ENCODE measurements around the gene HOXA1. TPM values are rescaled to one million over a fixed set of nuclear protein-coding genes. Genes with fewer than 3 reads are reported as not detected.

Gene HOXA1
- total RNA-seq, 1 donor from 2014 or later: not detected

- H3K4me3 Mint-ChIP-seq (ENCODE audit: unreplicated experiment): no peak overlapping the region
- H3K27me3 Mint-ChIP-seq (ENCODE audit: unreplicated experiment): peaks cover 45% of the 10 kb centered on the region
These were observed 4.7 kb downstream of the HOXA1 start for GRCh38 chr7:27091105-27091504.

GRCh38 chr7:27088002-27088922, 7.5 kb downstream of the HOXA1 start:
- TF ChIP-seq CTCF (IDR thresholded peaks at IDR 0.05; ENCODE audit: partially characterized antibody, unreplicated experiment): no peak
- peaks cover 22% of the 10 kb centered on the region for H3K4me1 Mint-ChIP-seq (ENCODE audit: low read depth, unreplicated experiment)
- no peaks in the 10 kb centered on the region for H3K36me3 Mint-ChIP-seq (ENCODE audit: unreplicated experiment)
- peaks cover 26% of the 10 kb centered on the region for H3K27me3 Mint-ChIP-seq (ENCODE audit: unreplicated experiment)
- H3K4me3 Mint-ChIP-seq (ENCODE audit: unreplicated experiment): peak overlapping the region; percentile 59
- peaks cover 4% of the 10 kb centered on the region for H3K9me3 Mint-ChIP-seq (ENCODE audit: unreplicated experiment)
- H3K27ac Mint-ChIP-seq (ENCODE audit: unreplicated experiment): no peak overlapping the region
- peak; percentile 32 for DNase-seq

More at GRCh38 chr7:27091105-27091504, 4.7 kb downstream of the HOXA1 start:
- no peak for DNase-seq
- H3K27ac Mint-ChIP-seq (ENCODE audit: unreplicated experiment): no peak overlapping the region
- H3K9me3 Mint-ChIP-seq (ENCODE audit: unreplicated experiment): peaks cover 14% of the 10 kb centered on the region
- no peak for TF ChIP-seq CTCF (IDR thresholded peaks at IDR 0.05; ENCODE audit: partially characterized antibody, unreplicated experiment)
- H3K36me3 Mint-ChIP-seq (ENCODE audit: unreplicated experiment): no peaks in the 10 kb centered on the region
- H3K4me1 Mint-ChIP-seq (ENCODE audit: low read depth, unreplicated experiment): peaks cover 24% of the 10 kb centered on the region

DNA sequence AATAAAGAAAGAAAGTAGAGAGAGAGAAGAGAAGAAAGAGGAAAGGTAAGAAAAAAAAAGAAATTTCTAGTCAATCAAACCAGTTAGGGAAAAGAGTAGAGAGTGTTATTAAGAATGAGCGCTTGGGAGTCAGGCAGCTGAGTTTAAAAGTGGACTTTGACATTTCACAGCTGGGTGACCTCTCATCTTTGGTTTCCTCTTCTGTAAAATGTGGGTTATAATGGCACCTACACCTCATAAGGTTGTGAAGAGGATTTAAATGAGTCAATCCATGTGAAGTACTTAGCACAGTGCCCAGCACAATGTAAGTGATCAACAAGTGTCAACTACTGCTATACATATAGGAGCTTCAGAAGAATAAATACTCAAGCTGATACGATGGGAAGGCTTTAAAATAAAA, 12.2 kb downstream of the HOXA1 start:
- H3K27me3 Mint-ChIP-seq (ENCODE audit: unreplicated experiment): peaks cover 12% of the 10 kb centered on the region
- no peak overlapping the region for H3K27ac Mint-ChIP-seq (ENCODE audit: unreplicated experiment)
- no peaks in the 10 kb centered on the region for H3K36me3 Mint-ChIP-seq (ENCODE audit: unreplicated experiment)
- TF ChIP-seq CTCF (IDR thresholded peaks at IDR 0.05; ENCODE audit: partially characterized antibody, unreplicated experiment): no peak
- no peak for DNase-seq
- no peaks in the 10 kb centered on the region for H3K4me1 Mint-ChIP-seq (ENCODE audit: low read depth, unreplicated experiment)
- no peak overlapping the region for H3K4me3 Mint-ChIP-seq (ENCODE audit: unreplicated experiment)
- peaks cover 2% of the 10 kb centered on the region for H3K9me3 Mint-ChIP-seq (ENCODE audit: unreplicated experiment)

DNA sequence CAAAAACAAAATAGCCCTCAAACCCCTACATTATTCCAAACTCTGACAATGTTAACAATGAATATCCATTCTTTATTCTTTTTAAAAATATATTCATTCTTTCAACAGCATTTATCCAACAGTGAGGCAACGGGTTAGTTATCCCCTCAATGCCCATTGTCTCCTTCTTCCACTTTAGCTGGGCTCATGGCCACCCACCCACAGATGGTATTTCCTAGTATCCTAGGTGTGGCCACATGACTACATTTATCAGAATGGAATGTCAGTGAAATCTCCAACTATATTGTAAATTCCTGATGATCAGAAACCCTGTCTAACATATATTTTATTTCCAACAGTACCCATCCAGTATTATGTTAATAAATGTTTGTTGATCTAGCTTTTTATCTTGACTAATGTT, 13.6 kb downstream of the HOXA1 start:
- Mint-ChIP-seq H3K27me3 (ENCODE audit: unreplicated experiment) (peaks cover 3% of the 10 kb centered on the region), H3K4me3 (ENCODE audit: unreplicated experiment) (no peak overlapping the region), H3K27ac (ENCODE audit: unreplicated experiment) (no peak overlapping the region), H3K9me3 (ENCODE audit: unreplicated experiment) (no peaks in the 10 kb centered on the region), H3K4me1 (ENCODE audit: low read depth, unreplicated experiment) (no peaks in the 10 kb centered on the region), H3K36me3 (ENCODE audit: unreplicated experiment) (no peaks in the 10 kb centered on the region)
- TF ChIP-seq CTCF (IDR thresholded peaks at IDR 0.05; ENCODE audit: partially characterized antibody, unreplicated experiment): no peak
- DNase-seq: no peak

GRCh38 chr7:27080844-27081436, 14.9 kb downstream of the HOXA1 start:
- no peaks in the 10 kb centered on the region for H3K36me3 Mint-ChIP-seq (ENCODE audit: unreplicated experiment)
- no peak overlapping the region for H3K4me3 Mint-ChIP-seq (ENCODE audit: unreplicated experiment)
- H3K4me1 Mint-ChIP-seq (ENCODE audit: low read depth, unreplicated experiment): no peaks in the 10 kb centered on the region
- DNase-seq: no peak
- TF ChIP-seq CTCF (IDR thresholded peaks at IDR 0.05; ENCODE audit: partially characterized antibody, unreplicated experiment): no peak
- no peak overlapping the region for H3K27ac Mint-ChIP-seq (ENCODE audit: unreplicated experiment)
- H3K9me3 Mint-ChIP-seq (ENCODE audit: unreplicated experiment): no peaks in the 10 kb centered on the region
- H3K27me3 Mint-ChIP-seq (ENCODE audit: unreplicated experiment): peaks cover 3% of the 10 kb centered on the region

Measured in glutamatergic neuron (in vitro differentiated cells).